K562 (cell line): ENCODE data around the gene KLHL18. TPM values are rescaled to one million over a fixed set of nuclear protein-coding genes. Genes with fewer than 3 reads are reported as not detected.

Source experiments
- CAMTA2 ChIP-seq: fragments of 250-450 bp; sonication (Bioruptor Pico); conservative IDR thresholded peaks from 2 replicates; pipeline ENCODE4 v1.5.1; 2022
- CEBPG ChIP-seq, 3 experiments: fragments of 200-800 bp in 1 of 3; sonication (Bioruptor generic) in 1 of 3; sonication (generic) in 1 of 3; formaldehyde crosslinking in 1 of 3; IDR thresholded peaks in 2 of 3; conservative IDR thresholded peaks in 1 of 3; 2 replicates each; pipeline versions ENCODE4 v1.6.1 to v1.8.0; 2016 to 2022; ENCODE audit warnings: missing compliant biosample characterization in 2 of 3, missing genetic modification characterization in 2 of 3, mild to moderate bottlenecking in 1 of 3, missing genetic modification reagents in 1 of 3
- CREB5 ChIP-seq: fragments of 250-450 bp; sonication (Bioruptor Pico); IDR thresholded peaks from 2 replicates; pipeline ENCODE4 v1.5.0; 2020; ENCODE audit warnings: mild to moderate bottlenecking
- E2F1 ChIP-seq: sonication (generic); formaldehyde crosslinking; IDR thresholded peaks from 2 replicates; pipeline ENCODE4 v1.8.1; 2023; ENCODE audit warnings: mild to moderate bottlenecking, missing genetic modification reagents, moderate library complexity
- E2F3 ChIP-seq: fragments of 250-450 bp; sonication (Bioruptor Pico); IDR thresholded peaks from 2 replicates; pipeline ENCODE4 v1.4.0; 2020; ENCODE audit warnings: mild to moderate bottlenecking
- EHMT2 ChIP-seq: fragments of 450-650 bp; IDR thresholded peaks from 2 replicates; pipeline ENCODE4 v1.6.1; 2018; ENCODE audit warnings: antibody characterized with exemption
- MAFK ChIP-seq: IDR thresholded peaks from 2 replicates; pipeline ENCODE4 v1.6.1; 2011; ENCODE audit warnings: low read length, improper control_type of control experiment
- MYC ChIP-seq, 2 experiments: fragments of 250-450 bp in 1 of 2; sonication (Bioruptor Pico) in 1 of 2; IDR thresholded peaks; 2 replicates each; pipeline versions ENCODE4 v1.5.1 to v1.6.1; 2012 to 2021; ENCODE audit warnings: low read depth in 2 of 2, borderline replicate concordance in 1 of 2, improper control_type of control experiment in 1 of 2, low read length in 1 of 2, mild to moderate bottlenecking in 1 of 2, moderate library complexity in 1 of 2
- NUFIP1 ChIP-seq: fragments of 450-650 bp; IDR thresholded peaks from 2 replicates; pipeline ENCODE4 v1.6.1; 2018; ENCODE audit not compliant: partially characterized antibody
- PREB ChIP-seq: sonication (generic); formaldehyde crosslinking; IDR thresholded peaks from 2 replicates; pipeline ENCODE4 v1.8.1; 2023; ENCODE audit warnings: mild to moderate bottlenecking, missing genetic modification reagents
- PRMT5 ChIP-seq: sonication (generic); formaldehyde crosslinking; IDR thresholded peaks from 2 replicates; pipeline ENCODE4 v1.5.0; 2020; ENCODE audit warnings: missing genetic modification reagents
- THAP12 ChIP-seq: fragments of 250-450 bp; sonication (Bioruptor Pico); IDR thresholded peaks from 2 replicates; pipeline ENCODE4 v1.9.0; 2021; ENCODE audit warnings: mild to moderate bottlenecking, inconsistent platforms
- ZNF551 ChIP-seq: fragments of 250-450 bp; sonication (Bioruptor Pico); IDR thresholded peaks from 2 replicates; pipeline ENCODE4 v1.5.0; 2021; ENCODE audit warnings: mild to moderate bottlenecking, moderate library complexity
- ZNF592 ChIP-seq: fragments of 450-650 bp; IDR thresholded peaks from 2 replicates; pipeline ENCODE4 v1.6.1; 2017; ENCODE audit warnings: antibody characterized with exemption, mild to moderate bottlenecking
- ZNF707 ChIP-seq: fragments of 250-450 bp; sonication (Bioruptor Pico); conservative IDR thresholded peaks from 2 replicates; pipeline ENCODE4 v1.8.0; 2022; ENCODE audit warnings: inconsistent platforms, mild to moderate bottlenecking, moderate library complexity
- ZNF830 ChIP-seq: fragments of 250-450 bp; sonication (Bioruptor Pico); IDR thresholded peaks from 2 replicates; pipeline ENCODE4 v1.5.0; 2021; ENCODE audit warnings: mild to moderate bottlenecking
- polyA plus RNA-seq, 8 experiments: library from polyadenylated mRNA; depleted of rRNA in 4 of 8; stranded (reverse) in 5 of 8; unstranded in 3 of 8; fragments of >200 nt; fragmentation: Nextera tagmentation in 2 of 8; fragmentation: Illumina TruSeq in 1 of 8; extraction: Ambion mirVana in 2 of 8; extraction: Trizol in 1 of 8; gene quantifications; 2 replicates each; pipeline versions ENCODE4 v1.2.1 to v1.2.3, GENCODE V29; 2011 to 2014; ENCODE audit warnings: inconsistent platforms in 1 of 8, missing spikeins in 1 of 8
- total RNA-seq, 7 experiments: library from RNA; depleted of rRNA in 6 of 7; stranded (reverse); fragments of >200 nt in 6 of 7; fragmentation: Illumina TruSeq in 2 of 7; extraction: Trizol in 2 of 7; gene quantifications; 2 replicates each; pipeline versions ENCODE4 v1.2.1 to v1.2.3, GENCODE V29; 2011 to 2021; ENCODE audit warnings: low replicate concordance in 1 of 7

Gene KLHL18
- total and polyA plus RNA-seq, 9 of the 15 experiments (the other 6 are each of a cell fraction or from before 2014, with no cell fraction given): 26.7 to 97.5 (median 48.7) TPM

- TF ChIP-seq THAP12 (no peak), MYC (IDR thresholded peaks at IDR 0.05; ENCODE audit: low read depth, low read length) (peak; percentile 78; the same call in 1 of the 2 replicates), MYC (CRISPR knock-in tag; IDR thresholded peaks at IDR 0.05; ENCODE audit: borderline replicate concordance, low read depth) (no peak), MAFK (peak; percentile 45; the same call in 1 of the 2 replicates), ZNF707 (CRISPR knock-in tag) (no peak), E2F1 (CRISPR knock-in tag) (no peak), CREB5 (CRISPR knock-in tag) (no peak), NUFIP1 (no peak), CEBPG (CRISPR knock-in tag; IDR thresholded peaks at IDR 0.05) (0 out of 2 replicates have a peak, but pooled peaks have one; percentile 30), CEBPG (tag; conservative IDR thresholded peaks at IDR 0.05 in 1 of 2, IDR thresholded peaks at IDR 0.05 in 1 of 2) (no peak), PREB (CRISPR knock-in tag) (no peak), CAMTA2 (CRISPR knock-in tag) (no peak), ZNF830 (CRISPR knock-in tag) (no peak), ZNF592 (no peak), EHMT2 (no peak), ZNF551 (CRISPR knock-in tag) (no peak), E2F3 (CRISPR knock-in tag) (no peak), PRMT5 (no peak)
These were observed 15.8 kb upstream of the KLHL18 start (continued) for GRCh38 chr3:47266709-47267489.
